ENCODE results near the gene SUCLG2.

- TF ChIP-seq CTCF (IDR thresholded peaks at IDR 0.05; ENCODE audit: low read length) = no peak
- no peak for TF ChIP-seq EZH2 (IDR thresholded peaks at IDR 0.05; ENCODE audit: borderline replicate concordance, low read length)
Measured at GRCh38 chr3:67587811-67588210, 66.6 kb downstream of the SUCLG2 start.

Measured in OCI-LY1 (cell line).